Breast epithelium (tissue), 4 donors: ENCODE data around the gene FAM163A. TPM values are rescaled to one million over a fixed set of nuclear protein-coding genes. Genes with fewer than 3 reads are reported as not detected.

ENCODE experiments used
- DNase-seq, 2 donors: peaks; one replicate each; pipeline ENCODE4 v3.0.0-alpha.2; 2019; ENCODE audit warnings: low spot score in 2 of 2
- H3K27ac ChIP-seq, 2 donors: fragments of 200-600 bp; sonication (generic) in 1 of 2; one replicate each; pipeline ENCODE4 v1.5.1; 2016 to 2019; ENCODE audit warnings: mild to moderate bottlenecking in 1 of 2
- H3K27me3 ChIP-seq, 2 donors: fragments of 200-600 bp; sonication (generic) in 1 of 2; one replicate each; pipeline versions ENCODE4 v1.5.1 to v1.6.0; 2017 to 2019; ENCODE audit warnings: control low read depth in 1 of 2, mild to moderate bottlenecking in 1 of 2
- H3K36me3 ChIP-seq: fragments of 200-600 bp; one replicate; pipeline ENCODE4 v1.5.1; 2019
- H3K4me1 ChIP-seq, 2 donors: fragments of 200-600 bp; sonication (generic); one replicate each; pipeline ENCODE4 v1.5.1; 2016 to 2019; ENCODE audit warnings: control low read depth in 1 of 2
- H3K4me3 ChIP-seq, 3 donors: fragments of 200-600 bp; sonication (generic); 1 replicate in 2 of 3; 2 replicates in 1 of 3; pipeline ENCODE4 v1.5.1; 2016 to 2019; ENCODE audit warnings: mild to moderate bottlenecking in 3 of 3, moderate library complexity in 2 of 3
- H3K9me3 ChIP-seq, 2 donors: fragments of 200-600 bp; sonication (generic) in 1 of 2; one replicate each; pipeline ENCODE4 v1.5.1; 2016 to 2019; ENCODE audit warnings: control low read depth in 1 of 2
- CTCF ChIP-seq, 3 donors: fragments of 450-650 bp; IDR thresholded peaks; one replicate each; pipeline ENCODE4 v1.5.1; 2016 to 2017; ENCODE audit warnings: antibody characterized with exemption in 3 of 3, mild to moderate bottlenecking in 3 of 3, moderate library complexity in 3 of 3
- POLR2A ChIP-seq: fragments of 450-650 bp; IDR thresholded peaks from one replicate; pipeline ENCODE4 v1.6.1; 2016; ENCODE audit warnings: antibody characterized with exemption, mild to moderate bottlenecking, moderate library complexity
- POLR2AphosphoS5 ChIP-seq, 3 donors: sonication (generic); formaldehyde crosslinking; IDR thresholded peaks; one replicate each; pipeline ENCODE4 v1.6.1; 2017; ENCODE audit warnings: antibody characterized with exemption in 3 of 3
- intact Hi-C: fragments of 100-400 bp; cut with DNase I; formaldehyde crosslinking; loops from one replicate; pipeline ENCODE4 v1.15.1; 2023; ENCODE audit warnings: low total_unique reads
- total RNA-seq, 3 donors: library from RNA; depleted of rRNA; stranded (reverse); fragments of >200 nt; gene quantifications; one replicate each; pipeline ENCODE4 v1.1.0, GENCODE V29; 2016

The FAM163A gene
- total RNA-seq, 3 donors from 2014 or later, result not detected

DNA sequence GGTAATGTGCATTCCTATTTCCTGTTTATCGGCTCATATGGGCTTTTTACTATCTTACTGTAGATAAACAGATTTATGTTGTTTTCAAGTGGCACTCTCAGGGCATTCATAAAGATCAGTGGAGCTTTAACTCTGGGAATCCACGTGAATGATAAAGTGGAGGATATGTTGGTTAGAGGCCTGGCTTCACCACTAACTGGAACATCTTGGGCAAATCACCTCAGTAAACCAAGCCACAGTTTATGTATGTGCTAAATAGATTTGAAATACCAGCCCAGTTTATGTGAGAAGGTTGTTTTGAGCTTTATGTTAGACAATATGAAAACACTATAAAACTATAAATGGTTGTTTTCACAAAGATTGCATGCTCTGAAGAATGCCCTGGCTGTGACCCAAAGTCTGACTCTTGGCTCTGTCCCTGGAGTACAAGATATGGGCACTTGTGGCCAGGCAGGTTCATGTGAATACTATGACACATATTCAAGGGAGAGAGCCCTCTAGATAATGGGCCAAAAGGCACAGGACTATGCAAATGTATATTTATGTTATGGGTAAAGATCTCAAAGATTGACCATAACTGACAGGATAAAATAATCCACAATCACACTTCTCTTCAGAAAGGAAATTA is 36.7 kb downstream of the FAM163A start:
- TF ChIP-seq CTCF (IDR thresholded peaks at IDR 0.05) (no peak), POLR2AphosphoS5 (IDR thresholded peaks at IDR 0.05) (no peak), POLR2A (no peak)
- no peak for DNase-seq
- no peak overlapping the region for H3K4me3 ChIP-seq
- H3K27ac ChIP-seq, result no peak overlapping the region
- H3K36me3 ChIP-seq, result no peaks in the 10 kb centered on the region
- H3K9me3 ChIP-seq, result no peaks in the 10 kb centered on the region
- intact Hi-C loops, result no loop called here
- no peaks in the 10 kb centered on the region for H3K27me3 ChIP-seq
- H3K4me1 ChIP-seq, result no peaks in the 10 kb centered on the region

DNA sequence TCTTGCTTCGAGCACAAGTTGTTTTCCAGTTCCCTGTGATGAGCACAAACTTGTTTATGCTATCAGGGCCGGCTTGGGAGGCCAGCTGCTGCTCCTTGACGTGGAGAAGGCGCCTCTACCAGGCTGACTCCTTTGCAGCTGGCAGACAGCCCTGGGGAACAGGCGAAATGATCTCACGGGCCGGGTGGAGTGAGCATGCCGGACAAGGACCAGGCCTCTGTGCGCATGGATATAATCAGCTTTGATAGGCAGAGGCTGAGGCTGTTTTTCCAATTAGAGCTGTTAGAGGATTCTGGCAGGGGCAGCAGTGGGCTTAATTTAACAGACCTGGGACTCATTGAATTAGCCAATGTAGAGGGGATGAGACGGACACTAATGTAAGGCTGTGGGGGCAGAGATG is 38.9 kb downstream of the FAM163A start:
- DNase-seq, result no peak
- intact Hi-C loops, result no loop called here

DNA sequence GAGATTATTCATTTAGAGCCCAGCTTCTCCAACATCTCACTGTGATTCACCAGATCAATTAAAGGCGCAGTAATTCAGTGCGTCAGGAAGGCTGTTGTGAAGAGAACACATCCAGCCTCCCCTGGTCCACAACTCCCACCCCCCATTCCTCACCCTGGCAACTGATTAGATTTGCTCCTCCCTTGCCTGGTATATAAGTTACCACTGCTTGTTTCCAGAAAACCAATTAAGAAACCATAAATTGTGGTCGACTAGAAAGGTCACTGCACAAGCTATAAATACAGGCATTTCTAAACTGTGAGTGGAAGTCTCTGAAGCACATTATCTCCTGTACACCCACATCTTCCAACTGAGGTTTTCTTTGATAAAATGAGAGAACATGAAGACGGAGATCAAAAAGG is 41.9 kb downstream of the FAM163A start:
- intact Hi-C loops, result loop anchor here (5.0 kb wide), 1 partner anchor 518 kb away; no protein-coding TSS in a partner anchor
- DNase-seq, result no peak
- Histone ChIP-seq H3K27ac (no peak overlapping the region), H3K27me3 (no peaks in the 10 kb centered on the region), H3K36me3 (no peaks in the 10 kb centered on the region), H3K9me3 (no peaks in the 10 kb centered on the region), H3K4me1 (no peaks in the 10 kb centered on the region), H3K4me3 (no peak overlapping the region)
- TF ChIP-seq POLR2A (no peak), CTCF (IDR thresholded peaks at IDR 0.05) (no peak), POLR2AphosphoS5 (IDR thresholded peaks at IDR 0.05) (no peak)

More for the DNA sequence above, 38.9 kb downstream of the FAM163A start:
- H3K4me3 ChIP-seq, result no peak overlapping the region
- no peak overlapping the region for H3K27ac ChIP-seq
- H3K4me1 ChIP-seq, result no peaks in the 10 kb centered on the region
- TF ChIP-seq POLR2A (no peak), CTCF (IDR thresholded peaks at IDR 0.05) (no peak), POLR2AphosphoS5 (IDR thresholded peaks at IDR 0.05) (no peak)
- no peaks in the 10 kb centered on the region for H3K9me3 ChIP-seq
- no peaks in the 10 kb centered on the region for H3K36me3 ChIP-seq
- no peaks in the 10 kb centered on the region for H3K27me3 ChIP-seq

DNA sequence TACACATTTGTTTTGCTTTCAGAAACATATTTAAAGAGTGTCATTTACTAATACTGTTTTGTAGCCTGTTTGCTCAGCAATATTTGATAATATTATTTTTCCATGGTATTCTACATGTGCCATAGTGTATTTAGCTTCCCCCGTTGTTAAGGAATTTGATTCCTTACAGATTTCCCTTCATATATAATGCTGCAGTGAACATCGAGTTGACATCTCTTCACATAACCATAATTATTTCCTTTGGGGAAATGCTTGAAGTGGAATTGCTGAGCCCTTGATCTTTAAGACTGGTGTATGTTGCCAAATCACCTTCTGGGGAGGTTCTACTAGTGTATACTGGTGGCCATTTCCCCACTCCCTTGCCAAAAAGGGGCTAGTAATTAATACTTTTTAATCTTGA is 42.6 kb downstream of the FAM163A start:
- TF ChIP-seq POLR2A (no peak), POLR2AphosphoS5 (IDR thresholded peaks at IDR 0.05) (no peak), CTCF (IDR thresholded peaks at IDR 0.05) (no peak)
- no peak overlapping the region for H3K4me3 ChIP-seq
- H3K4me1 ChIP-seq, result no peaks in the 10 kb centered on the region
- no peak overlapping the region for H3K27ac ChIP-seq
- H3K27me3 ChIP-seq, result no peaks in the 10 kb centered on the region
- no peak for DNase-seq
- H3K9me3 ChIP-seq, result no peaks in the 10 kb centered on the region
- H3K36me3 ChIP-seq, result no peaks in the 10 kb centered on the region
- intact Hi-C loops, result loop anchor here (5.0 kb wide), 1 partner anchor 518 kb away; no protein-coding TSS in a partner anchor

- Histone ChIP-seq H3K4me1 (no peaks in the 10 kb centered on the region), H3K4me3 (no peak overlapping the region), H3K9me3 (no peaks in the 10 kb centered on the region), H3K27me3 (no peaks in the 10 kb centered on the region), H3K36me3 (no peaks in the 10 kb centered on the region), H3K27ac (no peak overlapping the region)
- intact Hi-C loops, result loop anchor here (5.0 kb wide), 1 partner anchor 520 kb away; no protein-coding TSS in a partner anchor
- DNase-seq, result no peak
- no peak for TF ChIP-seq CTCF (IDR thresholded peaks at IDR 0.05)
- TF ChIP-seq POLR2A, result no peak
- no peak for TF ChIP-seq POLR2AphosphoS5 (IDR thresholded peaks at IDR 0.05)
Observed at GRCh38 chr1:179786815-179787685, 44.0 kb downstream of the FAM163A start.
